Karpas-422 (cell line): ENCODE data around the gene NR2E3. TPM values are rescaled to one million over a fixed set of nuclear protein-coding genes. Genes with fewer than 3 reads are reported as not detected.
"Not testable (repeated sequence)": the region's sequence is repeated elsewhere in the genome, so short reads cannot be mapped to it uniquely, and the experiment has no call there.

Experiments
- DNase-seq: peaks from one replicate; pipeline ENCODE4 v3.0.0-alpha.2; 2015
- H2AFZ ChIP-seq: fragments of 200-600 bp; sonication (generic); 2 replicates; pipeline ENCODE4 v1.6.1; 2014; ENCODE audit warnings: antibody characterized with exemption, low read length, mixed read lengths
- H3K27ac ChIP-seq: fragments of 200-600 bp; sonication (generic); 2 replicates; pipeline ENCODE4 v1.5.1; 2014; ENCODE audit warnings: mild to moderate bottlenecking, low read length, moderate library complexity
- H3K27me3 ChIP-seq: fragments of 200-600 bp; sonication (generic); 2 replicates; pipeline ENCODE4 v1.6.1; 2014; ENCODE audit warnings: low read length, mixed read lengths
- H3K36me3 ChIP-seq: fragments of 200-600 bp; sonication (generic); 2 replicates; pipeline ENCODE4 v1.6.1; 2014; ENCODE audit warnings: low read length, mixed read lengths; ENCODE audit not compliant: insufficient read depth
- H3K4me1 ChIP-seq: fragments of 200-600 bp; sonication (generic); 2 replicates; pipeline ENCODE4 v1.6.1; 2014; ENCODE audit warnings: mild to moderate bottlenecking, low read length, mixed read lengths
- H3K4me2 ChIP-seq: fragments of 200-600 bp; sonication (generic); 2 replicates; pipeline ENCODE4 v1.6.1; 2014; ENCODE audit warnings: low read length, low read depth, mild to moderate bottlenecking; ENCODE audit not compliant: poor library complexity, severe bottlenecking
- H3K4me3 ChIP-seq: fragments of 200-600 bp; sonication (generic); 2 replicates; pipeline ENCODE4 v1.5.1; 2014; ENCODE audit warnings: mild to moderate bottlenecking, antibody characterized with exemption, low read length, mixed read lengths
- H3K79me2 ChIP-seq: fragments of 200-600 bp; sonication (generic); 2 replicates; pipeline ENCODE4 v1.6.1; 2014; ENCODE audit warnings: mild to moderate bottlenecking, low read length, mixed read lengths
- H3K9ac ChIP-seq: fragments of 200-600 bp; sonication (generic); 2 replicates; pipeline ENCODE4 v1.6.0; 2014; ENCODE audit warnings: low read length
- H3K9me2 ChIP-seq: fragments of 200-600 bp; sonication (generic), shearing (Covaris generic); replicated peaks from 2 replicates; pipeline ENCODE4 v1.6.0; 2014; ENCODE audit warnings: mild to moderate bottlenecking, low read length, moderate library complexity; ENCODE audit not compliant: insufficient read depth
- H3K9me3 ChIP-seq: fragments of 300-700, 200-600 bp; sonication (generic); 2 replicates; pipeline ENCODE4 v1.6.1; 2014; ENCODE audit warnings: low read length, mixed read lengths
- H4K20me1 ChIP-seq: fragments of 200-600 bp; sonication (generic); 2 replicates; pipeline ENCODE4 v1.6.1; 2014; ENCODE audit warnings: mild to moderate bottlenecking, antibody characterized with exemption, low read length, low read depth; ENCODE audit not compliant: insufficient read depth
- small RNA-seq: library from RNA; depleted of rRNA; stranded (forward); fragments of <200 nt; gene quantifications from one replicate; pipeline ENCODE3, GENCODE V24; 2014
- total RNA-seq: library from RNA; depleted of rRNA; stranded (reverse); fragments of >200 nt; shearing (Covaris generic); gene quantifications from 2 replicates; pipeline ENCODE4 v1.2.3, GENCODE V29; 2014; ENCODE audit warnings: low replicate concordance

Gene NR2E3
- total RNA-seq, 1 experiment from 2014 or later: not detected

DNA sequence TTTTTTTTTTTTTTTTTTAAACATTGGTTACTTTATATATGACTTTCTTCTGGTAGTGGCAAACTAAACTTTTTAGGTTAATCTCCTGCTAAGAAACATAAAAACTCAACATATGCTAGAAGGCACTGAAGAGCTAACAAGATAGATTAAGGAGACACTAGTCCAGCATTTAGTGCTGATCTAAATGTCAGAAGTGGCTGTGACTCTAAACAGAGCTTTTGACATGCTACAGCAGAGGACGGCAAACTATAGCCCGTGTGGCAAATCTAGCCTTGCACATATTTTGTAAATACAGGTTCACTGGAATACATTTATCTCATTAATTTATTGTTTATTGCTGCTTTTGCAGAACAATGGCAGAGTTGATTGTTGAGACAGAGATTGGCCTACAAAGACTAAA is 20.6 kb downstream of the NR2E3 start:
- H3K9ac ChIP-seq: no peak overlapping the region
- H4K20me1 ChIP-seq: no peaks in the 10 kb centered on the region
- no peak overlapping the region for H3K4me2 ChIP-seq
- H3K36me3 ChIP-seq: peaks cover 61% of the 10 kb centered on the region
- no peaks in the 10 kb centered on the region for H3K4me1 ChIP-seq
- no peaks in the 10 kb centered on the region for H3K27me3 ChIP-seq
- H3K4me3 ChIP-seq: no peak overlapping the region
- H3K27ac ChIP-seq: no peak overlapping the region
- no peaks in the 10 kb centered on the region for H3K9me2 ChIP-seq
- DNase-seq: peak; percentile 34
- H3K79me2 ChIP-seq: 0 out of 2 replicates have a peak, but pooled peaks cover 4% of the 10 kb centered on the region
- H3K9me3 ChIP-seq: no peaks in the 10 kb centered on the region
- H2AFZ ChIP-seq: no peak overlapping the region

DNA sequence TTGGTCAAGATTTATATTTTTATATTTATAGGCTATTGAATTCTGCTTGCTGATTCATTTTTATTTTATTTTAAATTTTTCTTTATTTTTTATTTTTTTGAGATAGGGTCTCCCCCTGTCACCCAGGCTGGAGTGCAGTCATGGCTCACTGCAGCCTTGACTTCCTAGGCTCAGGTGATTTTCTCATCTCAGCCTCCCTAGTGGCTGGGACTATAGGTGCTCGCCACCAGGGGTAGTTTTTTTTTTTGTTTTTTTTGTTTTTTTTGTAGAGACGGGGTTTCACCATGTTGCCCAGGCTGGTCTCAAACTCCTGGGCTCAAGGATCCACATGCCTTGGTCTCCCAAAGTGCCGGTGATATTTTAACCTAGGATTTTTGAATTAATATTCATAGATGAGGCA is 31.2 kb downstream of the NR2E3 start:
- no peaks in the 10 kb centered on the region for H3K9me3 ChIP-seq
- no peak overlapping the region for H3K9ac ChIP-seq
- H2AFZ ChIP-seq: no peak overlapping the region
- no peaks in the 10 kb centered on the region for H3K27me3 ChIP-seq
- no peaks in the 10 kb centered on the region for H3K4me1 ChIP-seq
- no peaks in the 10 kb centered on the region for H3K79me2 ChIP-seq
- H4K20me1 ChIP-seq: no peaks in the 10 kb centered on the region
- H3K9me2 ChIP-seq: no peaks in the 10 kb centered on the region
- peaks cover 58% of the 10 kb centered on the region; the same call in 1 of the 2 replicates for H3K36me3 ChIP-seq
- H3K27ac ChIP-seq: no peak overlapping the region
- no peak overlapping the region for H3K4me2 ChIP-seq
- H3K4me3 ChIP-seq: no peak overlapping the region
- no peak for DNase-seq

DNA sequence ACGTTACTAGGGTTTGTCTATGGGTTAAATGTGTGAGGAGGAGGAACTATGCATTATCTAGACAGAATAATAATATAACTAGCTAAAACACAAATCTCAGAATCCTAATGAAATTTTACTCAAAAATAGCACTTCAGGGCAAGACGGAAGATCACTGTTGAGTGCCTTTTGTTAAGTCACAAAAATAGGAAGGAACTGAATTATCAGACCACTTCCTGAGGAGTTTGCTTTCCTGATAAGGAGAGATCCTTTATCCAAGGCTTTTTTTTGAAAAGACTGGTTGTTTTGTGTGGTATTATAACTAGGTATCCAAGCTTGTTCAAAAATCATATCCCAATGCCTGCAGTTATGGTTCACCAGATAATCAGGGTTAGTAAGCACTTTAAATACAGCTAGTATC is 34.6 kb downstream of the NR2E3 start:
- H3K9ac ChIP-seq: no peak overlapping the region
- no peaks in the 10 kb centered on the region for H3K9me3 ChIP-seq
- no peak overlapping the region for H3K4me3 ChIP-seq
- no peak for DNase-seq
- H3K9me2 ChIP-seq: no peaks in the 10 kb centered on the region
- H3K36me3 ChIP-seq: peaks cover 65% of the 10 kb centered on the region
- H2AFZ ChIP-seq: no peak overlapping the region
- no peak overlapping the region for H3K27ac ChIP-seq
- H3K4me2 ChIP-seq: no peak overlapping the region
- H3K27me3 ChIP-seq: no peaks in the 10 kb centered on the region
- H3K4me1 ChIP-seq: no peaks in the 10 kb centered on the region
- no peaks in the 10 kb centered on the region for H3K79me2 ChIP-seq
- H4K20me1 ChIP-seq: no peaks in the 10 kb centered on the region

DNA sequence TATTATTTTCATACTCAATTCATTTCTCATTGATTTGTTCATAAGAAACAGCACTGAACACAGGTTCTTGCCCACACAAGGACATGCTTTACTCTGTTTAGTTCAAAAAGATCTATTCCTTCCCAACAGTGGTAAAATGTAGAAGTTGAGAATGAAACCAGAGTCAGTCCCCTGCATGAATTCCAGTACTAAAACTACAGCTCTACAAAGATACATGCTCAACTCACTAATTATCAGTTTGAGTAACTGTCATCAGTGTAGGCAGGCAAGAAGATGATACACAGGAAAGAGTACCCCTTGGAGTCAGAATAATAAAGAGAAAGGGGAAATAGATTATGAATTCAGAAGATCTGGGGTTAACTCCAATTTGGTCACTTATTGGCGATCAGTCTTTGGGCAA is 43.2 kb downstream of the NR2E3 start:
- no peak overlapping the region for H3K27ac ChIP-seq
- H3K4me1 ChIP-seq: peaks cover 9% of the 10 kb centered on the region
- H3K79me2 ChIP-seq: no peaks in the 10 kb centered on the region
- no peaks in the 10 kb centered on the region for H4K20me1 ChIP-seq
- H3K9me2 ChIP-seq: no peaks in the 10 kb centered on the region
- H3K36me3 ChIP-seq: peaks cover 40% of the 10 kb centered on the region
- H3K4me3 ChIP-seq: no peak overlapping the region
- no peaks in the 10 kb centered on the region for H3K27me3 ChIP-seq
- DNase-seq: no peak
- H3K4me2 ChIP-seq: no peak overlapping the region
- H3K9me3 ChIP-seq: no peaks in the 10 kb centered on the region
- H3K9ac ChIP-seq: no peak overlapping the region
- no peak overlapping the region for H2AFZ ChIP-seq

DNA sequence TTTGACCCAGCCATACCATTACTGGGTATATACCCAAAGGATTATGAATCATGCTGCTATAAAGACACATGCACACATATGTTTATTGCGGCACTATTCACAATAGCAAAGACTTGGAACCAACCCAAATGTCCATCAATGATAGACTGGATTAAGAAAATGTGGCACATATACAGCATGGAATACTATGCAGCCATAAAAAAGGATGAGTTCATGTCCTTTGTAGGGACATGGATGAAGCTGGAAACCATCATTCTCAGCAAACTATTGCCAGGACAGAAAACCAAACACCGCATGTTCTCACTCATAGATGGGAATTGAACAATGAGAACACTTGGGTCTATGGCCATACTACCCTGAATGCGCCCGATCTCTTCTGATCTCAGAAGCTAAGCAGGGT is 47.9 kb downstream of the NR2E3 start:
- not testable (repeated sequence) for H3K9me2 ChIP-seq, H3K9me3 ChIP-seq, H2AFZ ChIP-seq, DNase-seq, H3K4me2 ChIP-seq, H3K27ac ChIP-seq, H3K79me2 ChIP-seq, H4K20me1 ChIP-seq, H3K4me1 ChIP-seq, H3K27me3 ChIP-seq, H3K4me3 ChIP-seq, H3K9ac ChIP-seq
- peaks cover 40% of the 10 kb centered on the region for H3K36me3 ChIP-seq

Small RNAs within 50 kb of the gene (small RNA-seq; reads per million reads assigned to genes)
- gene RNA5SP399: 0.28 reads per million
